SJCRH30 (cell line): ENCODE results near the gene RGMB. TPM values are rescaled to one million over a fixed set of nuclear protein-coding genes. Genes with fewer than 3 reads are reported as not detected.
"Not testable (repeated sequence)": the region's sequence is repeated elsewhere in the genome, so short reads cannot be mapped to it uniquely, and the experiment has no call there.

Experiments used
- DNase-seq, 2 experiments: peaks; one replicate each; pipeline ENCODE4 v3.0.0-alpha.2; 2015 to 2020
- H3K27ac ChIP-seq: fragments of 250-450 bp; sonication (Bioruptor Pico); 2 replicates; pipeline ENCODE4 v1.5.1; 2020; ENCODE audit warnings: mild to moderate bottlenecking, moderate library complexity
- H3K27me3 ChIP-seq: fragments of 250-450 bp; sonication (Bioruptor Pico); 2 replicates; pipeline ENCODE4 v1.5.1; 2020; ENCODE audit warnings: mild to moderate bottlenecking, moderate library complexity
- H3K36me3 ChIP-seq: fragments of 250-450 bp; sonication (Bioruptor Pico); 2 replicates; pipeline ENCODE4 v1.5.1; 2020; ENCODE audit warnings: mild to moderate bottlenecking, moderate library complexity
- H3K4me1 ChIP-seq: fragments of 250-450 bp; sonication (Bioruptor Pico); 2 replicates; pipeline ENCODE4 v1.5.1; 2020; ENCODE audit warnings: mild to moderate bottlenecking, moderate library complexity
- H3K4me3 ChIP-seq: fragments of 250-450 bp; sonication (Bioruptor Pico); 2 replicates; pipeline ENCODE4 v1.5.1; 2020; ENCODE audit warnings: mild to moderate bottlenecking, moderate library complexity
- H3K9me3 ChIP-seq: fragments of 250-450 bp; sonication (Bioruptor Pico); replicated peaks from 2 replicates; pipeline ENCODE4 v1.5.1; 2020; ENCODE audit warnings: mild to moderate bottlenecking, moderate library complexity
- total RNA-seq: library from RNA; depleted of rRNA; stranded (reverse); fragments of >200 nt; shearing (Covaris generic); gene quantifications from 2 replicates; pipeline ENCODE4 v1.2.3, GENCODE V29; 2014; rRNA removed

Gene RGMB
- 41.2 and 46.9 TPM in 2 replicates for total RNA-seq

- Histone ChIP-seq H3K4me3 (peak within 1 kb of the TSS; percentile 92), H3K36me3 (peaks cover 21% of the 10 kb centered on the region), H3K9me3 (no peaks in the 10 kb centered on the region), H3K4me1 (no peaks in the 10 kb centered on the region; the same call in 1 of the 2 replicates), H3K27me3 (no peaks in the 10 kb centered on the region), H3K27ac (peak within 1 kb of the TSS; percentile 84)
- peak; percentile 99 for DNase-seq
These were observed at the start of gene RGMB for GRCh38 chr5:98773464-98774191. TSS of gene RGMB (plus strand) at chr5:98773663. CDS start at chr5:98774071, 408 bp downstream.

GRCh38 chr5:98726258-98726657 lies 47.2 kb upstream of the RGMB start:
- no peaks in the 10 kb centered on the region for H3K27me3 ChIP-seq
- no peak overlapping the region for H3K4me3 ChIP-seq
- 0 out of 2 replicates have a peak, but pooled peaks cover 3% of the 10 kb centered on the region for H3K9me3 ChIP-seq
- H3K36me3 ChIP-seq, result no peaks in the 10 kb centered on the region
- no peaks in the 10 kb centered on the region for H3K4me1 ChIP-seq
- DNase-seq, result no peak
- H3K27ac ChIP-seq, result no peak overlapping the region

- no peaks in the 10 kb centered on the region for H3K27me3 ChIP-seq
- H3K36me3 ChIP-seq, result no peaks in the 10 kb centered on the region
- no peaks in the 10 kb centered on the region for H3K4me1 ChIP-seq
- no peak for DNase-seq
- H3K27ac ChIP-seq, result no peak overlapping the region
- 0 out of 2 replicates have a peak, but pooled peaks cover 3% of the 10 kb centered on the region for H3K9me3 ChIP-seq
- H3K4me3 ChIP-seq, result no peak overlapping the region
These were observed 45.8 kb upstream of the RGMB start for GRCh38 chr5:98727686-98728085.

GRCh38 chr5:98734646-98735045 lies 38.8 kb upstream of the RGMB start:
- peaks cover 7% of the 10 kb centered on the region for H3K9me3 ChIP-seq
- no peaks in the 10 kb centered on the region for H3K27me3 ChIP-seq
- H3K4me3 ChIP-seq, result no peak overlapping the region
- no peaks in the 10 kb centered on the region for H3K36me3 ChIP-seq
- DNase-seq, result no peak
- peaks cover 5% of the 10 kb centered on the region; the same call in 1 of the 2 replicates for H3K4me1 ChIP-seq
- H3K27ac ChIP-seq, result no peak overlapping the region

GRCh38 chr5:98735806-98736507 lies 37.5 kb upstream of the RGMB start:
- H3K9me3 ChIP-seq, result peaks cover 9% of the 10 kb centered on the region
- no peak overlapping the region for H3K4me3 ChIP-seq
- H3K27me3 ChIP-seq, result no peaks in the 10 kb centered on the region
- H3K4me1 ChIP-seq, result peaks cover 5% of the 10 kb centered on the region; the same call in 1 of the 2 replicates
- no peak for DNase-seq
- H3K27ac ChIP-seq, result no peak overlapping the region
- H3K36me3 ChIP-seq, result no peaks in the 10 kb centered on the region

- H3K4me3 ChIP-seq, result no peak overlapping the region
- H3K9me3 ChIP-seq, result peaks cover 9% of the 10 kb centered on the region
- H3K4me1 ChIP-seq, result peaks cover 5% of the 10 kb centered on the region; the same call in 1 of the 2 replicates
- H3K27me3 ChIP-seq, result no peaks in the 10 kb centered on the region
- no peaks in the 10 kb centered on the region for H3K36me3 ChIP-seq
- H3K27ac ChIP-seq, result no peak overlapping the region
- DNase-seq, result no peak
These were observed 36.7 kb upstream of the RGMB start for GRCh38 chr5:98736753-98737152.

GRCh38 chr5:98737441-98737840 lies 36.0 kb upstream of the RGMB start:
- not testable (repeated sequence) for H3K27me3 ChIP-seq, H3K4me3 ChIP-seq, DNase-seq, H3K9me3 ChIP-seq, H3K4me1 ChIP-seq, H3K27ac ChIP-seq, H3K36me3 ChIP-seq

GRCh38 chr5:98738481-98739149 lies 34.8 kb upstream of the RGMB start:
- not testable (repeated sequence) for H3K27ac ChIP-seq, H3K27me3 ChIP-seq, H3K9me3 ChIP-seq, H3K36me3 ChIP-seq, H3K4me3 ChIP-seq, H3K4me1 ChIP-seq
- DNase-seq, result peak in 1 of 2 experiments; percentile 26

GRCh38 chr5:98741926-98742325 lies 31.5 kb upstream of the RGMB start:
- H3K36me3 ChIP-seq, result no peaks in the 10 kb centered on the region
- no peak overlapping the region for H3K4me3 ChIP-seq
- H3K4me1 ChIP-seq, result peaks cover 8% of the 10 kb centered on the region; the same call in 1 of the 2 replicates
- peaks cover 9% of the 10 kb centered on the region for H3K9me3 ChIP-seq
- DNase-seq, result peak in 1 of 2 experiments; percentile 21
- no peak overlapping the region for H3K27ac ChIP-seq
- no peaks in the 10 kb centered on the region for H3K27me3 ChIP-seq

GRCh38 chr5:98742396-98743073 lies 30.9 kb upstream of the RGMB start:
- no peak overlapping the region for H3K4me3 ChIP-seq
- no peaks in the 10 kb centered on the region for H3K27me3 ChIP-seq
- H3K4me1 ChIP-seq, result peaks cover 8% of the 10 kb centered on the region; the same call in 1 of the 2 replicates
- peak; percentile 65 to 68 for DNase-seq
- H3K36me3 ChIP-seq, result no peaks in the 10 kb centered on the region
- no peak overlapping the region for H3K27ac ChIP-seq
- H3K9me3 ChIP-seq, result peaks cover 9% of the 10 kb centered on the region

GRCh38 chr5:98748259-98748658 lies 25.2 kb upstream of the RGMB start:
- DNase-seq, H3K27me3 ChIP-seq, H3K4me3 ChIP-seq, H3K27ac ChIP-seq, H3K36me3 ChIP-seq, H3K4me1 ChIP-seq, H3K9me3 ChIP-seq: not testable (repeated sequence)

GRCh38 chr5:98749046-98749445 lies 24.4 kb upstream of the RGMB start:
- Histone ChIP-seq H3K4me3 (no peak overlapping the region), H3K4me1 (no peaks in the 10 kb centered on the region), H3K36me3 (no peaks in the 10 kb centered on the region), H3K27me3 (no peaks in the 10 kb centered on the region), H3K27ac (no peak overlapping the region), H3K9me3 (no peaks in the 10 kb centered on the region)
- DNase-seq, result no peak

GRCh38 chr5:98750693-98751092 lies 22.8 kb upstream of the RGMB start:
- Histone ChIP-seq H3K4me1 (no peaks in the 10 kb centered on the region), H3K27ac (no peak overlapping the region), H3K27me3 (no peaks in the 10 kb centered on the region), H3K9me3 (no peaks in the 10 kb centered on the region), H3K4me3 (no peak overlapping the region), H3K36me3 (no peaks in the 10 kb centered on the region)
- peak in 1 of 2 experiments; percentile 34 for DNase-seq

- DNase-seq, H3K4me3 ChIP-seq, H3K27ac ChIP-seq, H3K4me1 ChIP-seq, H3K9me3 ChIP-seq, H3K27me3 ChIP-seq, H3K36me3 ChIP-seq: not testable (repeated sequence)
These were observed 21.1 kb upstream of the RGMB start for GRCh38 chr5:98752331-98752730.
